CMK (cell line): ENCODE results near the gene CDK5.

Source experiments
- DNase-seq: peaks from one replicate; pipeline ENCODE4 v3.0.0-alpha.2; 2010; ENCODE audit warnings: low read depth

CDK5 gene

GRCh38 chr7:151086802-151087244, 29.1 kb upstream of the CDK5 start:
- DNase-seq: no peak

- peak; percentile 67 for DNase-seq
Observed at GRCh38 chr7:151085691-151086620, 28.3 kb upstream of the CDK5 start, which contains the start of gene AGAP3. Gene AGAP3, plus strand, starts transcription at chr7:151086475. Its CDS starts 267 bp downstream, at chr7:151086742.

- DNase-seq: no peak
Observed at GRCh38 chr7:151085329-151085690, 27.6 kb upstream of the CDK5 start.

- no peak for DNase-seq
Observed at GRCh38 chr7:151083824-151084160, 26.1 kb upstream of the CDK5 start.

GRCh38 chr7:151083071-151083823, 25.6 kb upstream of the CDK5 start, which contains the start of gene TMUB1:
Gene TMUB1, minus strand, starts transcription at chr7:151083493. Its CDS starts 930 bp downstream, at chr7:151082563.
- DNase-seq: no peak

- DNase-seq: no peak
Observed at GRCh38 chr7:151082141-151083070, 24.7 kb upstream of the CDK5 start.

GRCh38 chr7:151081170-151082101, 23.7 kb upstream of the CDK5 start:
- no peak for DNase-seq

- no peak for DNase-seq
Observed at GRCh38 chr7:151080522-151081169, 22.9 kb upstream of the CDK5 start, which contains the start of gene FASTK. Gene FASTK, minus strand, starts transcription at chr7:151080809. Its CDS starts 43 bp downstream, at chr7:151080766.

GRCh38 chr7:151080067-151080521, 22.4 kb upstream of the CDK5 start:
- no peak for DNase-seq

GRCh38 chr7:151079199-151079910, 21.7 kb upstream of the CDK5 start:
- no peak for DNase-seq

GRCh38 chr7:151078233-151079040, 20.7 kb upstream of the CDK5 start:
- no peak for DNase-seq

GRCh38 chr7:151077705-151078232, 20.1 kb upstream of the CDK5 start:
- no peak for DNase-seq

- DNase-seq: no peak
Observed at GRCh38 chr7:151076863-151077704, 19.4 kb upstream of the CDK5 start.

GRCh38 chr7:151075978-151076426, 18.3 kb upstream of the CDK5 start:
- DNase-seq: no peak

- no peak for DNase-seq
Observed at GRCh38 chr7:151075662-151075971, 17.9 kb upstream of the CDK5 start.

- DNase-seq: no peak
Observed at GRCh38 chr7:151074817-151075661, 17.3 kb upstream of the CDK5 start.
